Omental fat pad (tissue), 4 donors: ENCODE measurements around the gene HUS1. TPM values are rescaled to one million over a fixed set of nuclear protein-coding genes. Genes with fewer than 3 reads are reported as not detected.
"Not testable (repeated sequence)": the region's sequence is repeated elsewhere in the genome, so short reads cannot be mapped to it uniquely, and the experiment has no call there.

Experiments
- ATAC-seq: fragments of 150-250 bp; one replicate; pipeline ENCODE4 v1.9.1; 2016; ENCODE audit warnings: mild to moderate bottlenecking, moderate library complexity; ENCODE audit not compliant: low FRiP score
- DNase-seq: peaks from one replicate; pipeline ENCODE4 v3.0.0-alpha.2; 2019; ENCODE audit warnings: low spot score
- CTCF ChIP-seq, 3 donors: fragments of 450-650 bp; IDR thresholded peaks; one replicate each; pipeline ENCODE4 v1.5.1; 2016 to 2017; ENCODE audit warnings: antibody characterized with exemption in 3 of 3, mild to moderate bottlenecking in 3 of 3, moderate library complexity in 2 of 3
- total RNA-seq, 4 donors: library from RNA; depleted of rRNA; stranded (reverse); fragments of >200 nt; gene quantifications; one replicate each; pipeline ENCODE4 v1.1.0, GENCODE V29; 2016

Gene HUS1
- total RNA-seq, 4 donors from 2014 or later, result 21.7 to 43.0 (median 32.2) TPM

GRCh38 chr7:47931005-47932004, 48.1 kb downstream of the HUS1 start:
- no peak for TF ChIP-seq CTCF (IDR thresholded peaks at IDR 0.05)
- ATAC-seq, result no peak
- no peak for DNase-seq

- DNase-seq (no peak), ATAC-seq (no peak)
- no peak for TF ChIP-seq CTCF (IDR thresholded peaks at IDR 0.05)
Measured at GRCh38 chr7:47924266-47924665, 55.1 kb downstream of the HUS1 start.

- DNase-seq, ATAC-seq: not testable (repeated sequence)
Measured at GRCh38 chr7:47923081-47923875, 56.1 kb downstream of the HUS1 start.

GRCh38 chr7:47916514-47916913, 62.9 kb downstream of the HUS1 start:
- DNase-seq, result not testable (repeated sequence)

GRCh38 chr7:47915616-47915976, 63.8 kb downstream of the HUS1 start:
- DNase-seq, result no peak

More at GRCh38 chr7:47916514-47916913, 62.9 kb downstream of the HUS1 start:
- not testable (repeated sequence) for ATAC-seq

GRCh38 chr7:47914717-47915615, 64.4 kb downstream of the HUS1 start:
- no peak for TF ChIP-seq CTCF (IDR thresholded peaks at IDR 0.05)
- ATAC-seq (no peak), DNase-seq (no peak)

More at GRCh38 chr7:47915616-47915976, 63.8 kb downstream of the HUS1 start:
- ATAC-seq, result no peak
- no peak for TF ChIP-seq CTCF (IDR thresholded peaks at IDR 0.05)

Other genes with a start within 250 kb of the HUS1 start
- gene PKD1L1, start 31.1 kb downstream of the HUS1 start, total RNA-seq, result 10 to 100 TPM in 1 of 4 donors, 1 to 10 TPM in 1, under 1 TPM in 2; 0.38 to 81.7 (median 0.82) TPM
- not detected for gene SUN3, start 49.5 kb upstream of the HUS1 start, total RNA-seq
- under 1 TPM in 1 of 4 donors, not detected in 3; 0.24 TPM for gene C7orf57, start 55.9 kb upstream of the HUS1 start, total RNA-seq
- gene UPP1, start 109.7 kb upstream of the HUS1 start, total RNA-seq, result 100 to 1,000 TPM in 1 of 4 donors, 10 to 100 TPM in 3; 26.1 to 114 (median 32.6) TPM
- gene ABCA13, start 191.8 kb upstream of the HUS1 start, total RNA-seq, result under 1 TPM in 3 of 4 donors, not detected in 1; 0.13 to 0.37 (median 0.16) TPM